HCT116 (cell line): ENCODE data around the gene SUSD4.
"Not testable (repeated sequence)": the region's sequence is repeated elsewhere in the genome, so short reads cannot be mapped to it uniquely, and the experiment has no call there.

Experiments
- ELF1 ChIP-seq: IDR thresholded peaks from 2 replicates; pipeline ENCODE4 v1.6.1; 2012; ENCODE audit warnings: low read depth, borderline replicate concordance
- JUND ChIP-seq: IDR thresholded peaks from 2 replicates; pipeline ENCODE4 v1.6.1; 2012
- POLR2A ChIP-seq: IDR thresholded peaks from 2 replicates; pipeline ENCODE4 v1.7.0; 2011; ENCODE audit warnings: borderline replicate concordance; ENCODE audit not compliant: insufficient read depth, insufficient read length; ENCODE audit errors: extremely low read depth
- POLR2AphosphoS5 ChIP-seq: IDR thresholded peaks from 2 replicates; pipeline ENCODE4 v1.6.1; 2011; ENCODE audit warnings: mild to moderate bottlenecking, low read depth, low read length, moderate library complexity
- ZNF274 ChIP-seq: fragments of 200-500 bp; sonication (Bioruptor generic); IDR thresholded peaks from 2 replicates; pipeline ENCODE4 v1.6.1; 2014; ENCODE audit warnings: mild to moderate bottlenecking, low read depth, low read length, inconsistent platforms
- TF ChIP-seq, protein P1 (sequence below), 3 experiments: fragments of 200-600 bp in 1 of 3; sonication (generic) in 1 of 3; IDR thresholded peaks in 2 of 3; conservative IDR thresholded peaks in 1 of 3; 2 replicates each; pipeline ENCODE4 v1.5.1; 2012 to 2017; ENCODE audit warnings: low read depth in 2 of 3, low read length in 2 of 3, antibody characterized with exemption in 1 of 3, borderline replicate concordance in 1 of 3, control low read depth in 1 of 3, mild to moderate bottlenecking in 1 of 3, mixed read lengths in 1 of 3, mixed run types in 1 of 3, moderate library complexity in 1 of 3; ENCODE audit not compliant: insufficient read depth in 1 of 3
- TF ChIP-seq, protein P2 (sequence below): IDR thresholded peaks from 2 replicates; pipeline ENCODE4 v1.6.1; 2012

DNA sequence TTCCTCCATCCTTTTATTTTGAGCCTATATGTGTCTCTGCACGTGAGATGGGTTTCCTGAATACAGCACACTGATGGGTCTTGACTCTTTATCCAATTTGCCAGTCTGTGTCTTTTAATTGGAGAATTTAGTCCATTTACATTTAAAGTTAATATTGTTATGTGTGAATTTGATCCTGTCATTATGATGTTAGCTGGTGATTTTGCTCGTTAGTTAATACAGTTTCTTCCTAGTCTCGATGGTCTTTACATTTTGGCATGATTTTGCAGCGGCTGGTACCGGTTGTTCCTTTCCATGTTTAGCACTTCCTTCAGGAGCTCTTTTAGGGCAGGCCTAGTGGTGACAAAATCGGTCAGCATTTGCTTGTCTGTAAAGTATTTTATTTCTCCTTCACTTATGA, 35.4 kb upstream of the SUSD4 start:
- TF ChIP-seq, protein P1, sequence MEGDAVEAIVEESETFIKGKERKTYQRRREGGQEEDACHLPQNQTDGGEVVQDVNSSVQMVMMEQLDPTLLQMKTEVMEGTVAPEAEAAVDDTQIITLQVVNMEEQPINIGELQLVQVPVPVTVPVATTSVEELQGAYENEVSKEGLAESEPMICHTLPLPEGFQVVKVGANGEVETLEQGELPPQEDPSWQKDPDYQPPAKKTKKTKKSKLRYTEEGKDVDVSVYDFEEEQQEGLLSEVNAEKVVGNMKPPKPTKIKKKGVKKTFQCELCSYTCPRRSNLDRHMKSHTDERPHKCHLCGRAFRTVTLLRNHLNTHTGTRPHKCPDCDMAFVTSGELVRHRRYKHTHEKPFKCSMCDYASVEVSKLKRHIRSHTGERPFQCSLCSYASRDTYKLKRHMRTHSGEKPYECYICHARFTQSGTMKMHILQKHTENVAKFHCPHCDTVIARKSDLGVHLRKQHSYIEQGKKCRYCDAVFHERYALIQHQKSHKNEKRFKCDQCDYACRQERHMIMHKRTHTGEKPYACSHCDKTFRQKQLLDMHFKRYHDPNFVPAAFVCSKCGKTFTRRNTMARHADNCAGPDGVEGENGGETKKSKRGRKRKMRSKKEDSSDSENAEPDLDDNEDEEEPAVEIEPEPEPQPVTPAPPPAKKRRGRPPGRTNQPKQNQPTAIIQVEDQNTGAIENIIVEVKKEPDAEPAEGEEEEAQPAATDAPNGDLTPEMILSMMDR (IDR thresholded peaks at IDR 0.05 in 2 of 3, conservative IDR thresholded peaks at IDR 0.05 in 1 of 3; ENCODE audit: borderline replicate concordance in 1 of 3, insufficient read depth in 1 of 3, low read depth in 2 of 3, low read length in 2 of 3) = not testable (repeated sequence)
- TF ChIP-seq POLR2A, ELF1, POLR2AphosphoS5, ZNF274, JUND: not testable (repeated sequence)
- TF ChIP-seq, protein P2, sequence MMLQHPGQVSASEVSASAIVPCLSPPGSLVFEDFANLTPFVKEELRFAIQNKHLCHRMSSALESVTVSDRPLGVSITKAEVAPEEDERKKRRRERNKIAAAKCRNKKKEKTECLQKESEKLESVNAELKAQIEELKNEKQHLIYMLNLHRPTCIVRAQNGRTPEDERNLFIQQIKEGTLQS = not testable (repeated sequence)
